GM12878 (cell line): Measurements from ENCODE around the gene SNX11.

Source experiments
- CTCF ChIP-seq, 3 experiments: IDR thresholded peaks in 2 of 3; conservative IDR thresholded peaks in 1 of 3; 2 replicates each; pipeline ENCODE4 v1.5.1; 2011; ENCODE audit warnings: low read depth in 3 of 3, low read length in 3 of 3, mild to moderate bottlenecking in 3 of 3, control low read depth in 2 of 3, moderate library complexity in 2 of 3, inconsistent platforms in 1 of 3, mixed read lengths in 1 of 3; ENCODE audit not compliant: control insufficient read depth in 2 of 3, insufficient read depth in 1 of 3; ENCODE audit errors: extremely low read depth in 1 of 3
- SIN3A ChIP-seq: IDR thresholded peaks from 2 replicates; pipeline ENCODE4 v1.6.1; 2012; ENCODE audit warnings: low read depth, low read length, improper control_type of control experiment

GRCh38 chr17:48102043-48102750 is 5.4 kb upstream of the SNX11 start:
- no peak for TF ChIP-seq CTCF (IDR thresholded peaks at IDR 0.05 in 2 of 3, conservative IDR thresholded peaks at IDR 0.05 in 1 of 3; ENCODE audit: control insufficient read depth in 2 of 3, extremely low read depth in 1 of 3, insufficient read depth in 1 of 3, low read depth in 3 of 3, low read length in 3 of 3)
- TF ChIP-seq SIN3A = no peak
